Mucosa of rectum (tissue), 2 donors: ENCODE data around the gene CFAP43.
"Not testable (repeated sequence)": the region's sequence is repeated elsewhere in the genome, so short reads cannot be mapped to it uniquely, and the experiment has no call there.

Experiments used
- H3K27ac ChIP-seq, 2 donors: one replicate each; pipeline ENCODE4 v1.7.0; 2013; ENCODE audit warnings: inconsistent platforms in 2 of 2, low read depth in 2 of 2, low read length in 2 of 2
- H3K27me3 ChIP-seq, 2 donors: one replicate each; pipeline ENCODE4 v1.7.0; 2013; ENCODE audit warnings: low read length in 2 of 2; ENCODE audit not compliant: control insufficient read depth in 2 of 2, insufficient read depth in 2 of 2
- H3K36me3 ChIP-seq, 2 donors: one replicate each; pipeline ENCODE4 v1.7.0; 2013; ENCODE audit warnings: low read length in 2 of 2; ENCODE audit not compliant: control insufficient read depth in 2 of 2, insufficient read depth in 2 of 2
- H3K4me1 ChIP-seq, 2 donors: one replicate each; pipeline ENCODE4 v1.7.0; 2013; ENCODE audit warnings: low read length in 2 of 2, mild to moderate bottlenecking in 1 of 2; ENCODE audit not compliant: control insufficient read depth in 2 of 2, insufficient read depth in 2 of 2
- H3K4me3 ChIP-seq, 2 donors: one replicate each; pipeline ENCODE4 v1.7.0; 2013; ENCODE audit warnings: low read length in 2 of 2
- H3K9ac ChIP-seq, 2 donors: one replicate each; pipeline ENCODE4 v1.7.0; 2013; ENCODE audit warnings: low read length in 2 of 2, low read depth in 1 of 2, mild to moderate bottlenecking in 1 of 2
- H3K9me3 ChIP-seq, 2 donors: one replicate each; pipeline ENCODE4 v1.7.0; 2013; ENCODE audit warnings: low read length in 2 of 2; ENCODE audit not compliant: control insufficient read depth in 2 of 2
- donor health status: healthy.
- donor health status: Normal muscosa, but diverticular disease.

CFAP43 gene

GRCh38 chr10:104248931-104249330 lies 16.8 kb upstream of the CFAP43 start:
- not testable (repeated sequence) for H3K9me3 ChIP-seq, H3K9ac ChIP-seq, H3K4me1 ChIP-seq, H3K27ac ChIP-seq, H3K36me3 ChIP-seq, H3K27me3 ChIP-seq, H3K4me3 ChIP-seq

GRCh38 chr10:104247513-104248146 lies 15.5 kb upstream of the CFAP43 start:
- Histone ChIP-seq H3K36me3 (no peaks in the 10 kb centered on the region), H3K9me3 (no peaks in the 10 kb centered on the region), H3K4me1 (no peaks in the 10 kb centered on the region), H3K9ac (no peak overlapping the region), H3K4me3 (no peak overlapping the region), H3K27me3 (no peaks in the 10 kb centered on the region), H3K27ac (no peak overlapping the region)

DNA sequence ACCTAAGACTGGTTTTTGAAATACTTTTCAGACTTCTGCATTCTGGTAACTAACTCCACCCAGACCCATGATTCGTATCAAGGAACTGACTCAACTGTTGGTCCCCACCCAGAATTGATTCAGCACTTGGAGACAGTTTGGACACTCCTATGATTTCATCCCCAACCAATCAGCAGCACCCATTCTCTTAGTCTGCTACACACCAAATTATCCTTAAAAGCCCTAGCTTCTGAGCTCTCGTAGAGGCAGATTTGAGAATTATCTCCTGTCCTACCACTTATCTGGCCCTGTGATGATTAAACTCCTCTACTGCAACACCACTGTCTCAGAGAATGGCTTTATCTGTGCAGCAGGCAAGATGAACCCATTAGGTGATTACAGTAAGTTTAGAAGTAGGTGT lies 14.8 kb upstream of the CFAP43 start:
- H3K27me3 ChIP-seq: no peaks in the 10 kb centered on the region
- no peaks in the 10 kb centered on the region for H3K36me3 ChIP-seq
- H3K4me3 ChIP-seq: no peak overlapping the region
- H3K27ac ChIP-seq: no peak overlapping the region
- H3K4me1 ChIP-seq: no peaks in the 10 kb centered on the region
- no peak overlapping the region for H3K9ac ChIP-seq
- H3K9me3 ChIP-seq: no peaks in the 10 kb centered on the region

DNA sequence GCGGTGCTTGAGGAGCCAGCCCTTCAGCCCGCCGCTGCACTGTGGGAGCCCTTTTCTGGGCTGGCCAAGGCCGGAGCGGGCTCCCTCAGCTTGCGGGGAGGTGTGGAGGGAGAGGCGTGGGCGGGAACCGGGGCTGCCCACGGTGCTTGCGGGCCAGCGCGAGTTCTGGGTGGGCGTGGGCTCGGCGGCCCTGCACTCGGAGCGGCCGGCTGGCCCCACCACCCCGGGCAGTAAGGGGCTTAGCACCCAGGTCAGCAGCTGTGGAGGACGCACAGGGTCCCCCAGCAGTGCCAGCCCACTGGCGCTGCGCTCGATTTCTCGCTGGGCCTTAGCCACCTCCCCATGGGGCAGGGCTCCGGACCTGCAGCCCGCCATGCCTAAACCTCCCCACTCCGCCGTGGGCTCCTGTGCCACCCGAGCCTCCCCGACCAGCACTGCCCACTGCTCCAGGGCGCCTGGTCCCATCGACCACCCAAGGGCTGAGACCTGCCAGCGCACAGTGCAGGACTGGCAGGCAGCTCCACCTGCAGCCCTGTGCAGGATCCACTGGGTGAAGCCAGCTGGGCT lies 13.0 kb upstream of the CFAP43 start:
- H3K36me3 ChIP-seq: no peaks in the 10 kb centered on the region
- H3K27me3 ChIP-seq: no peaks in the 10 kb centered on the region
- H3K4me1 ChIP-seq: no peaks in the 10 kb centered on the region
- H3K4me3 ChIP-seq: no peak overlapping the region
- no peaks in the 10 kb centered on the region for H3K9me3 ChIP-seq
- H3K9ac ChIP-seq: no peak overlapping the region
- no peak overlapping the region for H3K27ac ChIP-seq

- no peaks in the 10 kb centered on the region for H3K36me3 ChIP-seq
- no peak overlapping the region for H3K4me3 ChIP-seq
- H3K9me3 ChIP-seq: no peaks in the 10 kb centered on the region
- H3K27ac ChIP-seq: no peak overlapping the region
- no peak overlapping the region for H3K9ac ChIP-seq
- H3K27me3 ChIP-seq: peaks cover 0 to 2% of the 10 kb centered on the region in 2 donors
- H3K4me1 ChIP-seq: no peaks in the 10 kb centered on the region
Measured at GRCh38 chr10:104243512-104243911, 11.3 kb upstream of the CFAP43 start.

GRCh38 chr10:104243009-104243408 lies 10.8 kb upstream of the CFAP43 start:
- H3K27ac ChIP-seq, H3K36me3 ChIP-seq: not testable (repeated sequence)

GRCh38 chr10:104242545-104242944 lies 10.4 kb upstream of the CFAP43 start:
- Histone ChIP-seq H3K4me3 (no peak overlapping the region), H3K27ac (no peak overlapping the region), H3K4me1 (no peaks in the 10 kb centered on the region), H3K27me3 (peaks cover 0 to 2% of the 10 kb centered on the region in 2 donors), H3K9me3 (no peaks in the 10 kb centered on the region), H3K9ac (no peak overlapping the region), H3K36me3 (no peaks in the 10 kb centered on the region)

More at GRCh38 chr10:104243009-104243408, 10.8 kb upstream of the CFAP43 start:
- not testable (repeated sequence) for H3K4me1 ChIP-seq, H3K4me3 ChIP-seq, H3K9ac ChIP-seq, H3K27me3 ChIP-seq, H3K9me3 ChIP-seq

GRCh38 chr10:104240078-104240477 lies 7.9 kb upstream of the CFAP43 start:
- Histone ChIP-seq H3K9me3 (no peaks in the 10 kb centered on the region), H3K9ac (no peak overlapping the region), H3K27ac (no peak overlapping the region), H3K4me1 (no peaks in the 10 kb centered on the region), H3K27me3 (peaks cover 0 to 2% of the 10 kb centered on the region in 2 donors), H3K36me3 (no peaks in the 10 kb centered on the region), H3K4me3 (no peak overlapping the region)

GRCh38 chr10:104235801-104236200 lies 3.6 kb upstream of the CFAP43 start:
- Histone ChIP-seq H3K4me3 (no peak overlapping the region), H3K27me3 (peaks cover 2% of the 10 kb centered on the region in 2 donors), H3K36me3 (no peaks in the 10 kb centered on the region), H3K4me1 (peaks cover 4% of the 10 kb centered on the region in 2 donors), H3K9ac (no peak overlapping the region), H3K27ac (no peak overlapping the region), H3K9me3 (no peaks in the 10 kb centered on the region)

DNA sequence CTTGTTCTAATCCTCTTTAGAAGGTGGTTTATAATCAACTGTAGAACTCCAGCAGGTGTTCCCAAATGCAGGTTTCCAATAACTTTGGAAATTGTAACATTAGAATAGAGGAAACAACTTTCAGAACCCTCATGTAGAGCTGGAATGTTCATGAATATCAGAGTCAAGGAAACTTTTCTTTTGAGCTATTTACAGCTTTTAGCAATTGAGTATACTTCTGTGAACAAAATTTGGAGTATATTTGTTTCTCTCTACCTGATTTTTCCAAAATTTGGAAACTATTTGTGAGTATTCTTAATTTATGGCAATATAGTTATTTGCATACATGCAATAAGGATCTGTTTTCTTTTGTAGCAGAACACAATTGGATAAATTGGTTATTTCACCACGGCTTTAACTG lies 2.8 kb upstream of the CFAP43 start:
- peaks cover 4% of the 10 kb centered on the region in 2 donors for H3K4me1 ChIP-seq
- no peaks in the 10 kb centered on the region for H3K9me3 ChIP-seq
- H3K4me3 ChIP-seq: no peak overlapping the region
- H3K27me3 ChIP-seq: peaks cover 2% of the 10 kb centered on the region in 2 donors
- no peak overlapping the region for H3K9ac ChIP-seq
- H3K36me3 ChIP-seq: no peaks in the 10 kb centered on the region
- H3K27ac ChIP-seq: no peak overlapping the region
